Fibroblast of skin of right biceps (primary cell): ENCODE measurements around the gene ANXA8.

Experiments
- DNase-seq: peaks from one replicate; pipeline ENCODE4 v3.0.0-alpha.2; 2013

ANXA8 gene

DNA sequence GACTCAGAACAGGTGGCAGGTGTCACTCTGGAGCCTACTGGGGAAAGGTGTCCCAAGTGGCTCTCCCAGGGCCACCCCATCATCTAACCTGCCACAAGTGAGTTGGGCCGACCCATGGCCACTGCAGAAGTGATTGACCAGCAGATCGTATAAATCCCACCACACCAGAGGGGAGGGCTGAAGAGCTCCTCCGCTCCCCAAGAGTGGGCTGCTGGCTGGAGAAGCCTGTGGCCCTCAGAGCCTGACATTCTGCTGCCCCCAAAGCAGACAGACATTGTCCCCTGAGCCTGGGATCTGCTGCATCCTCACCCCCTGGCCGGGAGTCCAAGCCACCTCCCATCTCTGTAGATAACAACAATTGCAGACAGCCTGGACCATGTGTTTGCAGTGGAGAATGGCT, 36.7 kb downstream of the ANXA8 start:
- no peak for DNase-seq

- DNase-seq = no peak
Measured at GRCh38 chr10:47445720-47446119, 38.2 kb downstream of the ANXA8 start.

- no peak for DNase-seq
Measured at GRCh38 chr10:47444047-47444446, 39.9 kb downstream of the ANXA8 start.

DNA sequence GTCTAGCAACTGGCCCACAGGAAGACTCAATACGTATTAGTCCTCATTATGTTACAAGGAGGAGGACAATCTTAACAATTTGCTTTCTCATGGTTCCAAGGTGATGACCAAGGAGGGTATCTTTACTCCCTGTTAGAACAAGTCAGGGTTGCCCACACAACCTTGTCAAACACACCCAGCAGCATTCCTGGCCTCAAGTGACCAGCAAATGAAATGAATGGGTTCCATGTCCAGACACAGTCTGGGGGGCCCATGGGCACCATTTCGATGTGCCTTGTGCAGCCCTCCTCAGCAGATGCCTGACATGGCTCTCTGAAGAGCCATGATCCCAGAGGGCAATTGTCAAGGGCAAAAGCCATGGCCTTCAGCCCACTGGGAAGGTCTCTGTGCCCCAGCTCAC, 40.8 kb downstream of the ANXA8 start:
- no peak for DNase-seq

- no peak for DNase-seq
Measured at GRCh38 chr10:47442351-47442750, 41.6 kb downstream of the ANXA8 start.

DNA sequence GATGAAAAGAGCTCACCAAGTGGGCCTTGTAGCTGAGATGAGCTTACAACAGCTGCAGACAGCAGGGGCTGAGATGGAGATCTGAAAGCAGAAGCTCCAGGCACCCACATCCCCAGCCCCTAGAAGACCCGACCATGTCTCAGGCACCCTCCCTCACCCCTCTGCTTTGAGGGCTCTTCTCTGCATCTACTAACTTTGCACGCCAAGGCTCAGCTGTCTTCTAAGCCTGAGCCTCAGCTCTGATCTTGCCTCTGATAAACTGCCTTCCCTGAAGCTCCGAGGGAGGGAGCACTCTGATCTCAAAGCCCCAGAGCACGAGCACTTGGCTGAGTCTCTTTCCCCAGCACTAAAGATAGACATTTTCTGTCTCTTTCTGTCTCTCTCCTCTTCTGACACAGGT, 42.0 kb downstream of the ANXA8 start:
- no peak for DNase-seq

DNA sequence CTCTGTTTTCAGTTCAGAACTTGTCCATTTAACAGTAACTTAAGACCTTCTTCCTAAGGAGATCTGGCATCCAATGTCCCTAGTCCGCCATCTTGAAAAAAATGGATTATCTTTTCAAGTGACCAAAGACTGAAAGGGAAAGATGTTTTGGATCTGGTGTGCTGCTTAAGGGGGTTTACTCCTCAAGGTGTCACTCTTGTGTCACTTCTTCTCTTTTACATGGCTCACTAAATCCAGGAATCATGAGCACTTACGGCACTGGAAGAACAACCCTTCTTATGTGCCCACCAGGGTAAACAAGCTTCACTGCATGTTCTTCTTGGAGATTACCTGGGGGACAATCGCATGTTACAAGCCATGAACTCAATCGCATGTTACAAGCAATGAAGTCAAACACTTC, 43.7 kb downstream of the ANXA8 start:
- no peak for DNase-seq

DNA sequence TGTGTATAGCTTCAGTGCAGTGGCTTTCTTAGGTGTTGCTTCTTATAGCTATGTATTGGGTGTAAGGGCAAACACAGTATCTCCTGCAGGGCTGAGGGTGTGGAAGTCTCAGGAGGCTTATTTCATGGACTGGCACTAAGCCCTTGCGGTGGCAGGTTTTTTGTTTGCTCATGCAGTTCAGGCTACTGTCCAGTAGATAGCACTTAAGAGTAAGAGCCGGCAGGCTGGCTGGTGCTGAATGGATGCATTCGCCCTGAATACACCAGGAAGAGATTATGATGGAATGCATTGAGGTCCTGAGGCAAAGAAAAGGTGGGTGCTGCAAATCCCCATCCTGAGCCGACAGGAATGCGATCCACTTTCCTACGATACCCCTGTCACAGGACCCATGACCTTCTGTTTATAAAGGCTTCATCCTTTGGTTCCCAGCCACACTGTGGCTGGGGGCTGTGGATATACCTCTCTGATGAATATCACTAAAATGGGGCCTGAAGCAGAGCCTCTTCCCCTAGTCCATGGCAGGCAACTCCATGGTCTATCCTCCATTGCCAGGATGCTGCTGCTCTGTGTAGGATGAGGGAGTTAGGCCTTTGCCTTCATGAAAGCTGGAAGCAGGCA, 44.9 kb downstream of the ANXA8 start:
- peak; percentile 46 for DNase-seq

- DNase-seq = no peak
Measured at GRCh38 chr10:47435081-47435480, 48.8 kb downstream of the ANXA8 start.

- no peak for DNase-seq
Measured at GRCh38 chr10:47425813-47426419, 58.0 kb downstream of the ANXA8 start.

DNA sequence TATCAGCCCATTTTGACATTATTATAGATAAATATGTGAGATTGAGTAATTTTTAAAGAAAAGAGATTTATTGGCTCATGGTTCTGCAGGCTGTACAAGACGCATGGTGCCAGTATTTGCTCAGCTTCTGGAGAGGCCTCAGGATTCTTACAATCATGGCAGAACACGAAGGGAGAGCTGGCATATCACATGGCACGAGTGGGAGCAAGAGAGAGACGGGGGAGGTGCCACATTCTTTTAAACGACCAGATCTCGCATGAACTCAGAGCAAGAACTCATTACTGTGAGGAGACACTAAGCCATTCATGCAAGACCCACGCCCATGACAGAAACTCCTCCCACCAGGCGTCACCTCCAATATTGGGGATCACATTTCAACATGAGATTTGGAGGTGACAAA, 59.7 kb downstream of the ANXA8 start:
- DNase-seq = no peak

DNA sequence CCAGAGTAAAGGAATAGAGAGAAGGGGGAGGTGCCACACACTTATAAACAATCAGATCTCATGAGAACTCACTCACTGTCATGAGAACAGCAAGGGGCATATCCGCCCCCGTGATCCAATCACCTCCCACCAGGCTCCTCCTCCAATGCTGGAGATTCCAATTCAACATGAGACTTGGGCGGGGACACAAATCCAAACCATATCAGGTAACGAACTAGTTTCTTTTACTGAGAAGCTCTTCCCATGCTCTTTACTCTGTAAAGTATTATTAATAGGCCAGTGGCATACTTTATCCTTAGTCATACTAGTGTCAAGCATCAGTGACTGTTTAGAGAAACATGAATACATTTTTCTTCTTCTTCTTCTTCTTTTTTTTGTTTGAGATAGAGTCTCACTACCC, 60.4 kb downstream of the ANXA8 start:
- DNase-seq = peak; percentile 3

DNA sequence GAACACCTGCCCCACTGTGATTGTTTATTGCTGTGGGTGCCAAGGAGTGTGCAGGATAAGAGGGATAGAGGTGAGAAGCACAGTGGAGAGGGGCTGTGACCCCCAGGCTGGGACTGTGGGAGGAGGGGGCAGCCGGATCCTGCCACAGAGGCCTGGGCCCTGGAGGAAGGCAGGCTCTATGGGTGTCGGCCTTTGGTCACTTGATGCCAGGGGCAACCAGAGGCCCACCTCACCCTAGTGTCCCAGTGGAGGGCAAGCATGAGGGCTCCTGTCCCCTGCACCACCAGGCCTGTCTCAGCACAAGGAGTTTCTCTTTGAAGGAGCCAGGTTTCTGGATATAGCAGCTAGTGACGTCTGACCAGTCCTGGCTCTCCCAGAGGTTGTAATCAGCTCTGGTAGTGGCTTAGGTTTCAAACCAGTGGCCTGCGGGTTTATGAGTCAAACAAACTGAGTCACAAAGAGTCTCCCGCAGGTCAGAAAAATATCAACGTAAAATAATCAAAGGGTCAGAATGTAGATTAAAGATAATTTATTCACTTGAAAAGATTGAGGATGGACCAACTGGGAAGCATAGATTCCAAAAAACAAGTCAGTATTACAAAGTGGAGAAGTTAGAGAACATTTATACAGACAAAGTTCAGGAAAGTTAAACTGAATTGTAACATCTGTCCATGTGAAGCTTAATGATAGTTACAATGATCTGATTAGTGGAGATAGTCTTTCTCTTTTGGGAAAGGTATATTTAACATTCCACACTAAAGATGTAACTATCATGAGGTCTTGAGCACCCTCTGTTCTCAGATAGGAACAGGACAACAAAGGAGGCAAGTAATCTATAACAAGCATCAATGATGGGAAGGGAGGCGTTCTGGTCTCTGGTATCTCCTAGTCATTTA, 62.6 kb downstream of the ANXA8 start:
- peak; percentile 12 for DNase-seq

DNA sequence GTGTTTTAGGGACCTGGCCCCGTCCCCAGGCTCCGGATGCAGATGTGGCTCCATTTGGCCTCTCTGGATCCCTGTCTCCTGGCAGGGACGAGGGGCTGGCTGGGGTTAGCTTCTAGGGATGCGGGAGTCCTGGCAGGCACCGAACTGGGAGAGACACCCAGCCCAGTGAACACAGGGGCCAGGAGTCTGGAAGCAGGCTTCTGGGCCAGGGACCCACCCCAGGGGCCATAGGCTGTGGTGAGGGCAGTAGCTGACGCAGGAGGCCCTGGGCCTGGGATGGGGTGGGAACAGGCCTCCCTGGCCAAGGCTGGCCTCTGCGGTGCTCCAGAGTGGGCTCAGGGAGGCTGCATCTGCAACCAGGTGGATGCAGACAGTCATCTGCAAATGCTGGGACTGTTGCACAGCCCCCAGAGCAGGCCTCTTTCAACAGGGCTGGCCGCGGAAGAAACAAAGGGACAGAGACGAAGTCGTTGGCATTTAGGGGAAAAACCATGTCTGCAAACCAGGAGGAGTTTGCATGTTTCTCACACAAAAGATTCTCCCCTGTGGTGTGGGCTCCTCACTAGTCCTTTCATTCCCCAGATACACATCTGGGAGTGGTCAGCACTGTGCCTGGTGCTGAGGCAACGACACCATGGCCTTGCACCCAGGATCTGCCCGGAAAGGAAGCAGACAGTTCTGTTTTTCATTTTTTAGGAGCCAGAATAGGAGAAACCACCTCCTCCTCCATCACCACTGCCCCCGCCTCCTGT, 63.4 kb downstream of the ANXA8 start:
- no peak for DNase-seq

DNA sequence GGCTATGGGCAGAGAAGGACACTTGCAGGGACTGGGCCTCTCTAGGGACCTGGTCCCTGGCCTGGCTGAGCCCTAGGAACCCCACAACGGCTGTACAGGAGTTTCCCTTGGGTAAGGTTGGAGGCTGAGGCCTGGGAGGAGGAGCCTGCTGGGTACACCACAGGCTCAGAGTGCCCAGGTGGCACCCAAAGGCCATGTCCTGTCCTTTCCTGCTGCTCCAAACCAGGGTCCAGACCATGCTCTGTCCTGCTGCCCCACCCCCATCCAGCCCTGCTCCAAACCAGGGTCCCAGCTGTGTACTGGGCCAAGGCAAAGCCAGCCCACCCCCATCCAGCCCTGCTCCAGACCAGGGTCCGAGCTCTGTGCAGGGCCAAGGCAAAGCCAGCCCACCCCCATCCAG, 64.5 kb downstream of the ANXA8 start:
- no peak for DNase-seq

DNA sequence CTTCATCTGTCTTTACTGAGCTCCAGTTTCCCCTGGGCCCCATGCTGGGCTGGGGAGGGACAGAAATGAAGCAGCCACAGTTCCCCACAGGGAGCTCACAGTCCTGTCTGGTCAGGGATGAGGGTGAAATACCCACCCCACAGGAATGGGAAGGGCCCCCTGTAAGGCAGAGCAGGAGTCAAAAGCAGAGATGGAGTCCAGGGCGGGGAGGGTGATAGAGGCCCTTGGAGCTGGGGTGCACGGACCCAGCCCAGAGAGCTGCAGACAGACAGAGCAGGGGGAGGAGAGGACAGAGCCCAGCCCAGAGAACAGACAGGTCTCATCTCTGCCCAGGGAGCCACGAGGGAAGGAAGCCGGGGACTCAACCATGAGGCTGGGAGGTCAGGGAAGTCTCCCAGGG, 64.9 kb downstream of the ANXA8 start:
- DNase-seq = no peak

- DNase-seq = no peak
Measured at GRCh38 chr10:47418321-47418720, 65.6 kb downstream of the ANXA8 start.
